ENCODE results near the gene SRRM5. TPM values are rescaled to one million over a fixed set of nuclear protein-coding genes. Genes with fewer than 3 reads are reported as not detected.

SRRM5 gene
- total RNA-seq, 1 donor from 2014 or later: 0.46 TPM

DNA sequence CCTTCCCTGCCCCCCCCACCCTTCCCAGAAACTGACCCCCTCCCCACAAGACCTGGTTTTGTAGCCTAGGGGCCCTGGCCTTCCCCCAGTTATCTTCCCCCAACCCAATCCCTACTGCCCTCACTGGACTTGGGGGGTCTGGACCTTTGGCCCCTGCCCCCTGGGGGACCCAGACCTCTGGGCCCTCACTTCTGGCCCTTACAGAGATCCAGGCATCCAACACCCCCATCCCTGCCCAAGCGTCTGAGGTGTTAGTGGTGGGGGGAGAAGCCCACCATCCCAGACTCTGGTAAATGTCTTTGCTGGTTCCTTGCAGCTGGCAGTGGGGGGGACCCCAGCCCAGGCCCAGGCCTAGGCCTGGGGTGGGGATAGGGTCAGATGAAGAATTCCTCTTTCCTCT, 11.1 kb downstream of the SRRM5 start:
- Histone ChIP-seq H3K27me3 (ENCODE audit: control insufficient read depth, insufficient read depth, low read length) (no peaks in the 10 kb centered on the region), H3K4me3 (ENCODE audit: low read depth, low read length) (no peak overlapping the region), H3K36me3 (ENCODE audit: control insufficient read depth, insufficient read depth, low read length) (no peaks in the 10 kb centered on the region)
- TF ChIP-seq, protein P1, sequence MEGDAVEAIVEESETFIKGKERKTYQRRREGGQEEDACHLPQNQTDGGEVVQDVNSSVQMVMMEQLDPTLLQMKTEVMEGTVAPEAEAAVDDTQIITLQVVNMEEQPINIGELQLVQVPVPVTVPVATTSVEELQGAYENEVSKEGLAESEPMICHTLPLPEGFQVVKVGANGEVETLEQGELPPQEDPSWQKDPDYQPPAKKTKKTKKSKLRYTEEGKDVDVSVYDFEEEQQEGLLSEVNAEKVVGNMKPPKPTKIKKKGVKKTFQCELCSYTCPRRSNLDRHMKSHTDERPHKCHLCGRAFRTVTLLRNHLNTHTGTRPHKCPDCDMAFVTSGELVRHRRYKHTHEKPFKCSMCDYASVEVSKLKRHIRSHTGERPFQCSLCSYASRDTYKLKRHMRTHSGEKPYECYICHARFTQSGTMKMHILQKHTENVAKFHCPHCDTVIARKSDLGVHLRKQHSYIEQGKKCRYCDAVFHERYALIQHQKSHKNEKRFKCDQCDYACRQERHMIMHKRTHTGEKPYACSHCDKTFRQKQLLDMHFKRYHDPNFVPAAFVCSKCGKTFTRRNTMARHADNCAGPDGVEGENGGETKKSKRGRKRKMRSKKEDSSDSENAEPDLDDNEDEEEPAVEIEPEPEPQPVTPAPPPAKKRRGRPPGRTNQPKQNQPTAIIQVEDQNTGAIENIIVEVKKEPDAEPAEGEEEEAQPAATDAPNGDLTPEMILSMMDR (IDR thresholded peaks at IDR 0.05; ENCODE audit: insufficient read depth, low read length, poor library complexity, severe bottlenecking): no peak
- DNase-seq (ENCODE audit: low read depth): no peak

DNA sequence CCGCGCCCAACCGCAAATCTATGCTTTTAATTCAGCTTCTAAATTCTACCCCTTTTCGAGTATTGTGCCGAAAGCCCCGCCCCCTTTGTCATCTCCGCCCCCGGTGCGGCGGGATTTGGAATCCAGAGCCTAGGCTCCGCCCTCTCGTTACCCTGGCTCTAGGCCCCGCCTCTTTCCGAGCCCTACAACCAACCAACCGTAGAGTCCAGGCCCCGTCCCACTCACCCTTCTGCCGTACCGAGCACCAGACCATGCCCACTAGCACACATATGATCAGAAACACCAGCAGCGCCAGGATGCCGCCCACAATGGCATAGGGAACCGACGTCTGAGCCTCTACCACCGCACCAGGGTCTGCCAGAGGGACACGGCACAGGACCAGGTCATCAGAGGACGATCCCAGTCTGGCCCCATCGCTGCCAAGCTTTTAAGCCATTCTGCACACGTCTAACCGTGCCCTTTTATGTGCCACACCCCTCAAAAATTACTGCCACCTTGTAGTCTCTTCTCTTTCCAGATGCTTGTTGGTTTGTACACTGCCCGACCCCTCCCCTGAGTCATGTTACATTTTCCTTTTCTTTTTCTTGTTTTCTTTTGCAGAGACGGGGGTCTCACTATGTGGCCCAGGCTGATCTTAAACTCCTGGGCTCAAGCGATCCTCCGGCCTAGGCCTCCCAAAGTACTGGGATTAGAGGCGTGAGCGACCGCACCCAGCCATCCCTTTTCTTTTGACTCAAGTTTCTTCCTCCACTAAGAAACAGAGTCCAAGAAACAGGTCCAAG, 12.2 kb downstream of the SRRM5 start:
- no peak for DNase-seq (ENCODE audit: low read depth)
- Histone ChIP-seq H3K4me3 (ENCODE audit: low read depth, low read length) (no peak overlapping the region), H3K27me3 (ENCODE audit: control insufficient read depth, insufficient read depth, low read length) (no peaks in the 10 kb centered on the region), H3K36me3 (ENCODE audit: control insufficient read depth, insufficient read depth, low read length) (no peaks in the 10 kb centered on the region)
- TF ChIP-seq, protein P1 (IDR thresholded peaks at IDR 0.05; ENCODE audit: insufficient read depth, low read length, poor library complexity, severe bottlenecking): no peak

DNA sequence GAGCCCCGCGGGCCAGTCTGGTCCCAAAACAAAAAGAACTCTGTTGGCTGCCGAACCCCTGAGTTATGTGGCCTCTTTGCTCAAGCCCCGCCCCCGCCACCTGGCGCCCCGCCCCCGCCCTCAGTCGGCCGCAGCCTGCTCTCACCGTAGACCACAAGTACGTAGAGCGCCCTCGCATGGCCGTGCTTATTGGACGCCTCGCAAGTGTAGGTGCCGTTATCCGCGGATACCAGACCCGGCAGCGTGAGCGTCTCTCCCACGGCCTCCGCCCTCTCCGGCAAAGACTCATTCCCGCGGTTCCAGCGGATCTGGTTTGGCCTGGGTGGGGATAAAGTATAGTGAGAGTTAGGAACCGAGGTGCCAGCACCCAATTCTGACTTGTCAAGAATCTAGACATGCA, 13.0 kb downstream of the SRRM5 start:
- no peak for DNase-seq (ENCODE audit: low read depth)
- Histone ChIP-seq H3K4me3 (ENCODE audit: low read depth, low read length) (no peak overlapping the region), H3K36me3 (ENCODE audit: control insufficient read depth, insufficient read depth, low read length) (no peaks in the 10 kb centered on the region), H3K27me3 (ENCODE audit: control insufficient read depth, insufficient read depth, low read length) (no peaks in the 10 kb centered on the region)
- TF ChIP-seq, protein P1 (IDR thresholded peaks at IDR 0.05; ENCODE audit: insufficient read depth, low read length, poor library complexity, severe bottlenecking): no peak

DNA sequence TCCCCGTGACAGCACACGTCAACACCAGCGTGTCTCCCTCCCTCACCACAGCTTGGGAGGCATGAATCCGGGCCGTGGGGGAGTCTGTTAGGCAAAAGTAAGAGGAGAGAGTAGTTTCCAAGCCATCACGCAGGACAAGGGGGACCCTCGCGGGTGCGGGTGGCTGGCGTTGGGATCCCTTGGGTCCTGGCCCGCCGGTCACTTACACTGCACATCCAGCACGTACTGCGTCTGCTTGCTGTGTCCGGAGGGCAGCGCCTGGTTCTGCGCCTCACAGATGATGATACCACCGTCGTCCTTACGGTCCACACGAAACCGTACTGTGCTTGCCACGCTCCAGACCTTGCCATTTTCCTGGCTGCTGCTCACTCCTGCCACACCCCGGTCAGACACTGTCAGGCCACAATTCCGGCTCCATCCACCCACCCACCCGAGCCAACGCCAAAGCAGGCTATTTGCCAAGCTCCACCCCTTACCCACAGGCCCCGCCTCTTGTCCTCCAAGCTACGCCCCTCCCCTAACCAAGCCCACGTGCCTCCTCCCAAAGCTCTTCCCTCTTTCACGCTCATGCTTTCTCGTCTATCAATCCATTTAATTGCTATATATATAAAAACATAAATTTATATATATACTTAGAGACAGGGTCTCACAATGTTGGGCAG, 14.2 kb downstream of the SRRM5 start:
- H3K36me3 ChIP-seq (ENCODE audit: control insufficient read depth, insufficient read depth, low read length): no peaks in the 10 kb centered on the region
- H3K27me3 ChIP-seq (ENCODE audit: control insufficient read depth, insufficient read depth, low read length): no peaks in the 10 kb centered on the region
- H3K4me3 ChIP-seq (ENCODE audit: low read depth, low read length): no peak overlapping the region
- no peak for DNase-seq (ENCODE audit: low read depth)
- TF ChIP-seq, protein P1 (IDR thresholded peaks at IDR 0.05; ENCODE audit: insufficient read depth, low read length, poor library complexity, severe bottlenecking): no peak

DNA sequence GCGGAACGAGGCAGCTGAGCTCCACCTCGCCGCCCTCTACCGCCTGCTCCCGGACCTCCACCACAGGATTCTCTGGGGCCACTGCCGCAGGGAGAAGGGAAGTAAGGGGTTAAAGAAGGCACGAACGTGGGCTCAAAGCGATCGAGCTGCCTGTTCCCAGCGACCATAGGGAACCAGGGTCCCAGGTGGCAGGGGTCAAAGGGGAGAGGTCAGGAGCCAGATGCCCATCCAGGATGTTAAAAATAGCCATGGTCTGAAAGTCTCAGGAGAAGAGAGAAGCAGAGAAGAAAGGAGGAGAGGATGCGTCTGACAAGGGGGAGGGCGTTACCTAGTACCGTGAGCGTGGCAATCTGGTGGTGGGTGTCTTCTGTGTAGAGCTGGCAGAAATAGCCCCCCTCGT, 14.9 kb downstream of the SRRM5 start:
- Histone ChIP-seq H3K27me3 (ENCODE audit: control insufficient read depth, insufficient read depth, low read length) (no peaks in the 10 kb centered on the region), H3K36me3 (ENCODE audit: control insufficient read depth, insufficient read depth, low read length) (no peaks in the 10 kb centered on the region), H3K4me3 (ENCODE audit: low read depth, low read length) (no peak overlapping the region)
- DNase-seq (ENCODE audit: low read depth): no peak
- TF ChIP-seq, protein P1 (IDR thresholded peaks at IDR 0.05; ENCODE audit: insufficient read depth, low read length, poor library complexity, severe bottlenecking): no peak
